NCI-H187 (cell line): ENCODE measurements around the gene PI16.

ENCODE experiments used
- DNase-seq, 2 experiments: peaks; one replicate each; lab custom pipeline; 2025; lab: John Stamatoyannopoulos, UW

The PI16 gene

DNA sequence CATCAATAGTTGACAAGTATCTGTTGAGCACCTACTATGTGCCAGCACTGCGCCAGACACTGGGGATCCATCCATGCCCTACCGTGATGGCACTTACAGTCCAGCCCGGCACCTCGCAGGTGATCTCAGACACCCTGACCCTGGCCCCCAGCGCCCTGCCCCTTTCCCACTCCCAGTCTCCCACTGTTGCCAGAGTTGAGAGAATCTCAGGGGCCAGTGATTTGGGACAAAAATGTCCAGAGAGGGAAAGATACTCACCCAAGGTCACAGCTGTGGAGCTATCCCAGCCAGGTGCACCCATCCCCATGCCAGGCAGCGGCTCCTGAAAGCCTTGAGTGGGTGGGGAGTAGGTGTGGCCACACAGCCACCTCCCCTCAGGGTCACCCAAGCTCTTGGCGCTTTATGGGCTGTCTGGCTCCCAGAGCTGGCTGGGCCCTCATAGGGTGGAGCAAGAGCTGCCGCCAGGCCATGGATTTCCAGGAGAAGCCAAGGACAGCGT lies 3.3 kb downstream of the PI16 start:
- no peak for DNase-seq

DNA sequence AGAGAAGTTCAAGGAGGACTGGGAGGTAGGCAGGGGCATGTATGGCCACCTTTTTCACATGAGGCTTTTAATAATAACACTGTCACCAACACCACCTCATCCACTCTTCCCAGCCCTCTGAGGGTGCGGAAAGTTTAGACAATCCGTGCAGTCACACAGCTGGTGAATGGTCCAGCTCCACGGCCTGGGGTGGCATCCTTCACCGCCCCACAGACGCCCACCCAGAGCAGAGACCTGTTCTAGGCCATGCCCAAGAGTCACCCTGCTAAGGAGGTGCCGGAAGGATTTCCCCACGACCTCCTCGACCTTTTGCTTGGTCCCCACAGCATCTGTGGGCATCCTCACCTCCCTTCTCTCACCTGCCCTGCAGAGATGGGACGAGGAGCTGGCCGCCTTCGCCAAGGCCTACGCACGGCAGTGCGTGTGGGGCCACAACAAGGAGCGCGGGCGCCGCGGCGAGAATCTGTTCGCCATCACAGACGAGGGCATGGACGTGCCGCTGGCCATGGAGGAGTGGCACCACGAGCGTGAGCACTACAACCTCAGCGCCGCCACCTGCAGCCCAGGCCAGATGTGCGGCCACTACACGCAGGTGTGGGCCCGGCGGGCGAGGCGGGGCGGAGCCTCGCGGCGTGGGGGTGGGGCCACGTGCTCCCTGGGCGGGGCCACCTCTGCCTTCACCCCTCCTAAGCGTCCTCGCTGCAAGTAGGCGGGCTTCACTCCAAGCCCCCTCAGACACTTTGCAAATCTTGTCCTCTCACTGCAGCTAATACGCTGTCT lies 4.4 kb downstream of the PI16 start:
- DNase-seq: no peak

DNA sequence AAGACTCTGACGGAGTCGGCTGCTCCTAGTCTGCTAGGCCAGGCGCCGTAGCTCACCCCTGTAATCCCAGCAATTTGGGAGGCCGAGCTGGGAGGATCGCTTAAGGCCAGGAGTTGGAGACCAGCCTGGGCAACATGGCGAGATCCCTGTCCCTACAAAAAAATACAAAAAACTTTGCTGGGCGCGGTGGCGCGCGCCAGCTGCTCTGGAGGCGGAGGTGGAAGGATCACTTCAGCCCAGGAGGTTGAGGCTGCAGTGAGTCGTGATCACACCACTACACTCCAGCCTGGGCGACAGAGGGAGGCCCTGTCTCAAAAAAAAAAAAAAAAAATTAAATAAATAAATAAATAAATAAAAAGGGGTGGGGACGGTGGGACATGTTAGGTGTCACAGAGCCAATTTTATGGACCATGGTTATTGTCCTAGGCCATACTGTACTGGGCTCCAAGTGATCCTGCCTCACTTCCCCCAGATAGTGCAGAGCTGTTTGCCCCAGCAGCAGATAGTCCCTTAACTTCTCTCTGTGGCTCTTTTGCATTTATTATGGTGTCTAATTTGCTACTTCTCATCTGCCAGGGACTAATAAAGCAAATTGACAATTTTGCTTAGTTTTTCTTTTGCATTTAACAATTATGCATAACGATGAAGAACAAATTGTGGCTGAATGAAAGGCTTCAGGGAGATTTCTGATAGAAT lies 5.2 kb downstream of the PI16 start:
- no peak for DNase-seq

DNA sequence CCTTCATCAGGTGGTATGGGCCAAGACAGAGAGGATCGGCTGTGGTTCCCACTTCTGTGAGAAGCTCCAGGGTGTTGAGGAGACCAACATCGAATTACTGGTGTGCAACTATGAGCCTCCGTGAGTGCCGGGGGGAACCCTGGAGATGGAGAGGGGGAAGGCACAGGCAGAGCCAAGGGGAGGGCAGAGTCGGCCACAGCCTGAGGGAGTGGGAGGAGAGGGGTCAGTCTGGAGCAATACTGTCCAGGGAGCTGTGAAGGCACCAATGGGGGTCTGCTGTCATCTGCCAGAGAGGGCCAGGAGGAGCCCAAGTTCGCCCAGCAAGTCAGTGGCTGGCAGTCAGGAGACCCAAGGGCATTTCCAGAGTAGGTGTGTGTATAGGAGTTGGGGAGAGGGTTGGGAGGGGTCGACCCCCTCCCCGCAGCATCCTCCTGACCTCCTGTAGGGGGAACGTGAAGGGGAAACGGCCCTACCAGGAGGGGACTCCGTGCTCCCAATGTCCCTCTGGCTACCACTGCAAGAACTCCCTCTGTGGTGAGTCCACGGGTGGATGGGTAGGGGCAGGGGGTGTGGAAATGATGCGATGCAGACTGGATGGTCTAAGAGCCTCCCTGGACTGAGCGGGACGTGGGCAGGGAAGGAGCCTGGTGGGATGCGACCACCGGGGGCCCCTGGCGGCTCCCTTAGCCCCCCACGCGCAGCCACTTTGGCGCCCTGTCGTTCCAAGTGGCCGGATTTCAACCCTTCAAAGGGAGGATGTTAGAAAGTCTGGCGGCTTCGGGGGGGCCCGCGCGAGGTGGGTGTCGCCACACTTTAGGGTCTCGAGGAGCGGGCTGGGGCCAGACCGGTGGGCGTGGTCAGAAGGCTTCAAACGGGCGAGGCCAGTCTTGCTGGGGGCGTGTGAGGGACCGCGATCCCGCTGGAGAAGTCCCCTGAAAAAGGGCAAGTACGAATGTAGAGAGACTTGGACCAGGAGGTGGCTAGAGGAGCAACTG lies 7.2 kb downstream of the PI16 start:
- DNase-seq: no peak

DNA sequence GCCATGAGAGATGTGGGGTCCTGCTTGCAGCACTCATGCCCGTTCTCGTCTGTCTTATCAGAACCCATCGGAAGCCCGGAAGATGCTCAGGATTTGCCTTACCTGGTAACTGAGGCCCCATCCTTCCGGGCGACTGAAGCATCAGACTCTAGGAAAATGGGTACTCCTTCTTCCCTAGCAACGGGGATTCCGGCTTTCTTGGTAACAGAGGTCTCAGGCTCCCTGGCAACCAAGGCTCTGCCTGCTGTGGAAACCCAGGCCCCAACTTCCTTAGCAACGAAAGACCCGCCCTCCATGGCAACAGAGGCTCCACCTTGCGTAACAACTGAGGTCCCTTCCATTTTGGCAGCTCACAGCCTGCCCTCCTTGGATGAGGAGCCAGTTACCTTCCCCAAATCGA lies 8.3 kb downstream of the PI16 start:
- no peak for DNase-seq

DNA sequence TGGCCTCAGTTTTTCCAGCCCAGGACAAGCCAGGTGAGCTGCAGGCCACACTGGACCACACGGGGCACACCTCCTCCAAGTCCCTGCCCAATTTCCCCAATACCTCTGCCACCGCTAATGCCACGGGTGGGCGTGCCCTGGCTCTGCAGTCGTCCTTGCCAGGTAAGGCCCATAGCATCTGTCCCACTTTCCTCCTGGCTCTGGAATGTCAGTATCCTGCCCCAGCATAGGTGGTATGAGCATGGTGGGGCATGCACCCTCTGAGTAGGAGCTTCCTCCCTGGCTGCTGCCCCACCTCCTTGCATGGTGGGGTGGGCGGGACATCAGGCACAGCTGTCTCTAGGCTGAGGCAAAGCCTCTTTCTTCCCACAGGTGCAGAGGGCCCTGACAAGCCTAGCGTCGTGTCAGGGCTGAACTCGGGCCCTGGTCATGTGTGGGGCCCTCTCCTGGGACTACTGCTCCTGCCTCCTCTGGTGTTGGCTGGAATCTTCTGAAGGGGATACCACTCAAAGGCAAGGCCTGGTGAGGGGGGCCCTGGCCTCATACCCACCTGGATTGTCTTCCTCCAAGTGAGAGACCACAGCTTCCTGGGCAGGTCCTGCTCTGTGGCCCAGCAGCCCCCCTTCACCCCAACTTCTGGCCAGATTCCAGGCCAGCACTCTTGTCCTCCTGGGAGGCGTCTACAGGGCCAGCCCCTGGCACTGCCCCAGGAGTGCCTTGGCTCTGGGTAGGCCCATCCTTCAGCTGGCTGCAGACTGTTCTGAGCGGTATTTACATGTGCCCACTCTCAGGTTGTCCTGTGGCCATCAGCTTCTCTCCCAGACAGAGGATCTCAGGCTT lies 9.1 kb downstream of the PI16 start:
- DNase-seq: no peak

DNA sequence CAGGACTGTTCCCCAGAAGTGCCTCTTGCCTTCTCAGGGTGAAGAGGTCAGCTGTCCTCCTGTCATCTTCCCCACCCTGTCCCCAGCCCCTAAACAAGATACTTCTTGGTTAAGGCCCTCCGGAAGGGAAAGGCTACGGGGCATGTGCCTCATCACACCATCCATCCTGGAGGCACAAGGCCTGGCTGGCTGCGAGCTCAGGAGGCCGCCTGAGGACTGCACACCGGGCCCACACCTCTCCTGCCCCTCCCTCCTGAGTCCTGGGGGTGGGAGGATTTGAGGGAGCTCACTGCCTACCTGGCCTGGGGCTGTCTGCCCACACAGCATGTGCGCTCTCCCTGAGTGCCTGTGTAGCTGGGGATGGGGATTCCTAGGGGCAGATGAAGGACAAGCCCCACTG lies 9.8 kb downstream of the PI16 start:
- DNase-seq: no peak

DNA sequence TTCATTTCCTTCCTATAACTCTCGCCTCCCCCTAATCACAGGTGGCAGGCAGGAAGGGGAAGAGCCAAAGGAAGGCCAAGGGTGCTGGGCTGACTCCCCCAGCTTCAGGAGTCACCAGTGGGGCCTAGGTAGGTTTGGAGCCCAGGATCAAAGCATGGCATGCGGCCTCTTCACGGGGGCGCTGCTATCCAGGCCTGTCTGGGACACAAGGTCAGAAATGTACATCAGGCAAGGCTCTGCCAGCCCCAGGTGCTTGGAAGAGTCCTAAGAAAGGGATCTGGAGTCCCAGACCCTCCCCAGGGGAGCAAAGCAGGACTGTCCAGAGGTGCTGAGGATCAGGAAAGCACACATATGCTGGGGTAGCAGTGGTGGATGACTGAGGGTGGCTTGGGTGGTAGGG lies 10.4 kb downstream of the PI16 start:
- no peak for DNase-seq

DNA sequence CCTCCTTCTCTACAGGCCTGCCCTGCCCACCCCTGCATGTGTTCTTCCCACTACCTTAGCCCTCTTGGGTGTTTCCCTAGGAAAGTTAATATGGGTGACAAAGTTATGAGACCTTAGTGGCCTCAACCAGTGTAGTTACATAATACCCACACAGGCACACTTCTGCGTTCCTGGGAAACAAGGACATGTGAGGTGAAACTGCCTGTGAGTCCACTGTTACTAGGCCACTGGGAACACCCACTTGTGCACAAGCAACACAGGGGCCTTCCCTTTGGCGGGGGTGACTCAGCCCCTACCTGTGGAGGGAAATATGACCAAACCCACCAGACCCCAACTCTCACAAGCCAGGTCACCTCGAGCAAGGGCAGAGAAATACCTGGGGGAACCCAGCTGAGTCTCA lies 12.8 kb downstream of the PI16 start:
- no peak for DNase-seq

DNA sequence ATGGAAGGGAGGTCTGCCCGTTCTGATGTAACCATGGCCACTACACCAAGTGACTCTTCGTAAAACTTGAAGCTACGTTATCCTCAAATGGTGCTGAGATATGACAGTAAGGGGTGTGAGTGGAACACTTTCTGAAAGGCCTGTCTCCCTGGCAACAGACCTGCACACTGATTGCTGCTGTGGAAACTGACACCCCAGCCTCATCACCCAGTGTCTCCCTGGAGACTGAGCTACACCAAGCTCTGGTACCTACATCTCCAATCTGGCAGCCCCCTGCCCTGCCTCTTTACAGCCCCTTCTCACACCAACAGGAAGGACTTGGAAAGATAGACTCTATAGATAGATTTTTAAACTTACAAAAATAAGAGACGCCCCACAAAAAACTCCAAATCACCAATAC lies 13.2 kb downstream of the PI16 start:
- DNase-seq: no peak

DNA sequence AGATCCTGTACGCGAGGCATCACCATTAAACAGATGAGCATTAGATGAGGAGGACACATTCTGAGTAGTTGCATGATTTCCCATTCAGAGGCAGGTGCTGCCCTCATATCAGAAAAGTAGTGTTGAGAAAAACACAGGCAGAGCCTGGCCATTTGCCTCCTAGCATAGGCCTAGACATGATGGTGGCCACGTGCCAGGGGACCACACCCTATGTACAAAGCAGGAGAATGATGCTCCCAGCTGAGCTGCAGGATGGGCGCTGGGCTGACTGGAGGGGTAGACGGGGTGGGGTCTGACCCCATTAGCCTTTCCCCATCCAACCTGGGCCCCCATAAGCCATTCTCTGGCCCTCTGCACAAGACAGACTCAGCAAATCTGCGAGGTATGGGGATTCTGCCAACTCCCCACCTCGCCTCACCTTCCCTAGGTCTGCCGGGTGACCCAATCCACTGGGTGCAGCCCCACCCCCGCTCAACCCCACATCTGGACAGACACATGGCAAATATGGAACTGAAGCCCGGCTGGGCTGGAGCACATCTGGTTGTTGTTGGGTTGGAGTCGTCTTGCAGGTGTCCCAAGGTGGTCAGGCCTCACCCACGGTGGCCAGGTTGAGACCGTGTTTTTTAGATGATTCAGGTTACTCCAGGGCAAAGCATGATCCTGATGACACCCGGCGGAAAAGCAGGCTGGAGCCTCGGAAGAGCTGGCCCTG lies 13.9 kb downstream of the PI16 start:
- DNase-seq: no peak

DNA sequence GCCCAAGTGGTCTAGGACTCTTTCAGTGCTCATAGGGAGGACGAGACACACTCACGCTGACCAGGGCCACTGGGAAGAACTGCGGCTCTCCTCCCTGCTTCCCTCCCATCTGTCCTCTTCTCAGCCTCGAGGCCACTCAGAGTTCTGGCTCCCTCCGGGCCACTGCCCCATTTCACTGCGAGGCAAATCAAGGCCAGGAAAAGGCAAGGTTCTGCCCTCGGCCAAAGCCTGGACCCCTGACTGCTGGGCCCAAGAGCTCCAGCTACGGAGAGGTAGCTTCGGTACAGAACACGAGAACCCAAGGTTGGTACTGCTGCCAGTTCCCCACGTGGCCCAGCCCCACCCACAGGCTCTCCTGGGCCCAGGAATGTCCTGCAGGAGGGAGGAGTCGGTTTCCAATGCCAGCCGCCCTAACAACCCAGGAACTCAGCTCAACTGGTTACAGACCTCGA lies 14.7 kb downstream of the PI16 start:
- no peak for DNase-seq

DNA sequence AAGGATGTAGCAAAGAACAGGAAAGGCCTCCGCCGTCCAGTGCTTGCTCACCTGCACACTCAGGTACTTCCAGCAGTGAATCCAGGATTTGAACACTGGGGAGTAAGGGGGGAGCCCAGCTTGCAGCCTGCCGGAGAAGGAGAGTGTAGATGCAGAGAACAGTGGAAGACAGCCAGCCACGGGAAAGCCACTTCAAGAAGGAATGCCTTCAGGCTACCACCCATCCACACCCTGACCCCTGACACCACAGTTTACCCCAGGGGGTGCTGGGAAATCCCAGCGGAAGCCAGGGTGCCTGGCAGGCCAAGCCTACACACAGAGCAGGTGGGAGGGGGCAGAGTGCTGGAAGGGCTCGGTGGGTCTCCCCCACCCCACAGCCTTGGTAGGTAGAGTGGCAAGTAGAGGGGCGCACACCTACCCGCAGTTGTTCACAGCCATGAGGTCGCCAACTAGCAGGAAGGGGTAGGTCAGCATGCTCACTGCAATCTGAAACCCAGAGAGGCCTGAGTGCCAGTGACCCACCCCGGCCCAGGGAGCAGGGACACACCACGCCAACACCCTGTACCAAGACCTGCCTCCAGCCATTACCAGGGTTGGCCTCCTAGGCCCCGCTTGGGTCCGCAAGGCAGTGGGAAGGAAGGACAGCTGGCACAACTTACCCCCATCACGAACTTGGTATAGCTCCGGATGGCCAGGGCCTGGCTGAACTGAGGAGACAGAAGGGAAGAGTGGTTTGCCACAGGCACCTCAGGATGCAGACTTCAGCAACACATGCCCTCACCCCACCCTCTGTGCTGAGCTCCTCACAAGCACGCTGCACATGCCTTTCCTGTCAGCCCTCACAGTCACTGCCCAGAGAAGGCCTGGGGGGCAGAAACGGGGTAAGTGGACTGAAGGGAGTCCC lies 15.7 kb downstream of the PI16 start:
- no peak for DNase-seq

DNA sequence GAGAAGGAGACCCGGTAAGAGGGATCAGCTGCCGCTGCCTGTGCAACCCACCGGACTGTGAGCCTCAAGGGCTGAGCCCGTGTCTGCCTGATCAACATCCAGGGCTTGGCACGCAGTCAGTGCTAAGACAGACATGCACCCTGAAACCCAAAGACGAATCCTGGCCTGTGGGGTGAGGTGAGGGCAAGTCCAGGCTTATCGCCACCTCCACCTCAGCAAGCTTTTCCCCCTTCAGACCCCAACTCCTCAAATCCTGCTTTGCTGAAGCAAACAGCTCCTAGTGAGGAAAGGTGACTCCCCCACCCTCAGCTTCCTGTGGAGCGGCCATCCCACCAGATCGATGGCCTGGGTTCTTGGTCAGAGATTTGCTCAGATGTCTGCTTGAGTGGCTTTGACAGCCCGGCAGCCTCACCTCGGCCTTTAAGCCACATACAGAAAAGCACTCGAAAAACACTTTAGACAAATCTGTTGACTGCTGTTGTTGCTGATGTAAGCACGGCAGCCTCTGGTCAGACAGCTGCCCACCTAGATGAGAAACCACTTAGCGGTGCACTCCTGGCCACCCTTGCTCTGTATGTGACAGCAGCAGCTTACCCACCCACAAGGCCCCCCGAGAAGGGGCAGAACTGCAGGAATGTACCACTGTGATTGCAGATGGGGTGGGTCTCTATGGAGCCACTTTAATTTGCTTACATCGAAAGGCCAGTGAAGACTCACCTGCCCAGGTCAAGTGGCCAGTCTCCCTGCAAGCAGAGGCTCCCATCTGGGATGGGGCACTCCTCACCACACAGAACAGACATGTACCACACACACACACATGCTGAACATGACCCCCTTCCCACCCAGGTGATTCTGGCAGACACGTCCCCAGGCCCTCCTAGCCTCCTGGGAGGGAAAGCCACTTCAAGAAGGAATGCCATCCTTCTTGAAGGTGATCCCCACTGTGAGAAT lies 16.6 kb downstream of the PI16 start:
- DNase-seq: no peak

DNA sequence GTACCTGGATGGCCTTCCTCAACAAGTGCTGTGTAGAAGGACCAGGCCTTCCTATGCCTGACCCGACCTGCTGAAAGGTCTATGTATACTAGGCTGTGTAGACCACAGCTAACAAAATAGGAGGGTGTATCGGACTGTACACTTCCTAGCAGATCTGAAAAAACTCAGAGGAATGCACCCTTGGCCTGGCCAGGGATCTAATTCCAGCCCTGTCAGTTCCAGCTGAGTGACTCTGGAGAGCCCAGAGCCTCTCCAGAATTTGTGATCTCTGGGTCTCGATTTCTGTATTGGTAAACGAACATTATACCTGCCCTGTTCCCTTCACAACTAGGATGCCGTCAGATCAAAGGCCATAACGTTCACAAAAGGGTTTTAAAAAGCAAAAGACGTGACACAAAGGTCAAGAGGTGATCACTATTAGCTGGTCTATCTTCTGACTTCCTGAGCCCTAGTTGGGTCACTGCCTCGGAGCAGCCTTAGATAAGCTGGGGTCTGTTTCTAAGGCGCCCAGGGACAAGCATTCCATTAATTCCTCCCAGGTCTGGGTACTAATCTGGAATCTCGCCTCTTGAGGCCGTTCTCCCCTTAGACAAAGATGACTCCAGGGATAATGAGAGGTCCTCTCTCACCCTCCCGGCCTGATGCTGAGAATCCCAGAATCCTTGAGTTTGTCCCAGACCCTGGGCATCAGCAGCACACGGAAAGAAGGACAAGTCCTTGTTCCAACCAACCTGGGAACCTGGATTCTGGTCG lies 17.6 kb downstream of the PI16 start:
- DNase-seq: no peak

DNA sequence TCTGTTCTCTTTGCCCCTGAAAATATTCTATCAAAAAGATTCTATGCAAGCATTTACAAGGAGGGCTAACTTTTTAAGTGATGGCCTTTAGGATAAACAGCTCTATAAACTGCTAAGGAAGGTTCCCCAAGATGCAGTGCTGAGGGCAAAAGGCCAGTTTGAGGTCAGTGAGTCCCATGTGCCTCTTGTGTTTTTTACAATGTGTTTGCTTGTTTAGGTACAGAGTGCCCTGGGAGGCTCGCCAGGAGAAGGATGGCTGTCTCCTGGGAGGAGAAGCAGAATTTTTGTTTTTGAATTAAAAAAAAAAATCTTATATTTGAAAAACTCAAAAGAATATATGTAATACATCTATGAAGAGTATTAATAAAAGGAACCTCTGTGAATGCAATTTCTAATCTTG lies 18.7 kb downstream of the PI16 start:
- DNase-seq: no peak

DNA sequence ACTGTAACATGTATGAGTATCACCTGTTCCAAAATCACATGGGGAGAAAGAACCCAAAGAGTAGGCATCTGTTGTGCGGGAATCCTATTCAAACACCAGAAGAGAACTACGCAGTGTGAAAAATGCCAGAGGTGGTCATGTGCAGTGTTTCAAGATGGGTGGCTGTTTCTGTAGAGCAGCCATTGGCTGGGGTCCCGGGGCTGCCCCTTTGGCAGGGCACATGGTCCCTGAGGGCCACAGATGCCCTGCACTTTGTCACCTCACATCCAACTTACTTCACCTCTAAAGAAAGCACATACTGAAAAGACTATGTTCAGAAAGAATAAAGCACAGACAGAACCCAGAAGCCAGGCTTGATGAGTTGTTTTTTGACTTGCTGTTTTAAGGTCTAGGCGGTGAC lies 19.1 kb downstream of the PI16 start:
- DNase-seq: no peak
